Liver (tissue), 9 donors: Measurements from ENCODE around the gene RXRG. TPM values are rescaled to one million over a fixed set of nuclear protein-coding genes. Genes with fewer than 3 reads are reported as not detected.

Source experiments
- DNase-seq: peaks from one replicate; pipeline ENCODE4 v3.0.0-alpha.2; 2017; ENCODE audit warnings: low spot score
- H3K27ac ChIP-seq, 2 donors: one replicate each; pipeline ENCODE4 v1.7.0; 2013; ENCODE audit warnings: inconsistent platforms in 2 of 2, low read length in 2 of 2, control low read depth in 1 of 2, low read depth in 1 of 2, mild to moderate bottlenecking in 1 of 2
- H3K27me3 ChIP-seq, 4 donors: one replicate each; pipeline versions ENCODE4 v1.6.1 to v1.7.0; 2013; ENCODE audit warnings: low read length in 3 of 4, inconsistent platforms in 1 of 4, mild to moderate bottlenecking in 1 of 4, moderate library complexity in 1 of 4; ENCODE audit not compliant: control insufficient read depth in 4 of 4, insufficient read depth in 4 of 4
- H3K36me3 ChIP-seq, 4 donors: one replicate each; pipeline versions ENCODE4 v1.6.1 to v1.7.0; 2013; ENCODE audit warnings: low read length in 3 of 4, mild to moderate bottlenecking in 3 of 4, low read depth in 1 of 4, moderate library complexity in 1 of 4; ENCODE audit not compliant: control insufficient read depth in 4 of 4, insufficient read depth in 3 of 4
- H3K4me1 ChIP-seq, 4 donors: one replicate each; pipeline versions ENCODE4 v1.6.1 to v1.7.0; 2013; ENCODE audit warnings: low read length in 3 of 4, mild to moderate bottlenecking in 3 of 4, moderate library complexity in 1 of 4; ENCODE audit not compliant: control insufficient read depth in 4 of 4, insufficient read depth in 4 of 4
- H3K4me3 ChIP-seq, 3 donors: one replicate each; pipeline versions ENCODE4 v1.6.1 to v1.7.0; 2013; ENCODE audit warnings: low read length in 3 of 3, control low read depth in 1 of 3, low read depth in 1 of 3, mild to moderate bottlenecking in 1 of 3
- H3K9ac ChIP-seq, 2 donors: one replicate each; pipeline ENCODE4 v1.7.0; 2013; ENCODE audit warnings: low read length in 2 of 2, mild to moderate bottlenecking in 2 of 2, moderate library complexity in 2 of 2, control low read depth in 1 of 2, low read depth in 1 of 2
- H3K9me3 ChIP-seq, 4 donors: one replicate each; pipeline versions ENCODE4 v1.6.1 to v1.7.0; 2013; ENCODE audit warnings: low read length in 3 of 4; ENCODE audit not compliant: control insufficient read depth in 4 of 4
- ATF3 ChIP-seq: IDR thresholded peaks from 2 replicates; pipeline ENCODE4 v1.6.1; 2016; ENCODE audit warnings: antibody characterized with exemption
- EGR1 ChIP-seq, 2 donors: IDR thresholded peaks; 2 replicates each; pipeline ENCODE4 v1.6.1; 2016 to 2018; ENCODE audit warnings: antibody characterized with exemption in 2 of 2, low read depth in 2 of 2
- FOXA1 ChIP-seq: IDR thresholded peaks from 2 replicates; pipeline ENCODE4 v1.6.1; 2016; ENCODE audit warnings: antibody characterized with exemption
- FOXA2 ChIP-seq: IDR thresholded peaks from 2 replicates; pipeline ENCODE4 v1.6.1; 2016; ENCODE audit warnings: antibody characterized with exemption
- HNF4A ChIP-seq, 2 donors: conservative IDR thresholded peaks; 2 replicates each; pipeline ENCODE4 v1.6.1; 2016; ENCODE audit warnings: antibody characterized with exemption in 2 of 2, mild to moderate bottlenecking in 2 of 2
- HNF4G ChIP-seq: IDR thresholded peaks from 2 replicates; pipeline ENCODE4 v1.6.1; 2016; ENCODE audit warnings: antibody characterized with exemption
- JUND ChIP-seq, 2 donors: IDR thresholded peaks; 2 replicates each; pipeline ENCODE4 v1.6.1; 2016; ENCODE audit warnings: antibody characterized with exemption in 2 of 2
- NR2F2 ChIP-seq: IDR thresholded peaks from 2 replicates; pipeline ENCODE4 v1.6.1; 2016; ENCODE audit warnings: antibody characterized with exemption
- RAD21 ChIP-seq, 2 donors: IDR thresholded peaks; 2 replicates each; pipeline ENCODE4 v1.6.1; 2016; ENCODE audit warnings: antibody characterized with exemption in 2 of 2, mild to moderate bottlenecking in 2 of 2
- SP1 ChIP-seq: IDR thresholded peaks from 2 replicates; pipeline ENCODE4 v1.6.1; 2018; ENCODE audit warnings: antibody characterized with exemption, mild to moderate bottlenecking
- TAF1 ChIP-seq: conservative IDR thresholded peaks from 2 replicates; pipeline ENCODE4 v1.6.1; 2016; ENCODE audit warnings: antibody characterized with exemption, mild to moderate bottlenecking
- WGBS: extraction: QIAGEN DNeasy Blood & Tissue Kit; methylation state at CpG from one replicate; pipeline ENCODE4 v1.1.7; 2013; 5-methylcytosine and 5-hydroxymethylcytosine counted together
- polyA plus RNA-seq, 2 donors: library from polyadenylated mRNA; stranded (reverse) in 1 of 2; unstranded in 1 of 2; fragments of 200-250 nt in 1 of 2; fragments of >200 nt in 1 of 2; fragmentation: Nextera tagmentation in 1 of 2; extraction: Ambion mirVana in 1 of 2; gene quantifications; one replicate each; pipeline versions ENCODE4 v1.2.1 to v1.2.3, GENCODE V29; 2013 to 2015
- total RNA-seq, 2 donors: library from RNA; depleted of rRNA; stranded (reverse); fragments of >200 nt; gene quantifications; one replicate each; pipeline ENCODE4 v1.2.3, GENCODE V29; 2014
- TF ChIP-seq, protein P1 (sequence below): IDR thresholded peaks from 2 replicates; pipeline ENCODE4 v1.6.1; 2016; ENCODE audit warnings: antibody characterized with exemption, mild to moderate bottlenecking
- TF ChIP-seq, protein P2 (sequence below): IDR thresholded peaks from 2 replicates; pipeline ENCODE4 v1.6.1; 2016; ENCODE audit warnings: antibody characterized with exemption
- TF ChIP-seq, protein P3 (sequence below): fragments of 150-350 bp; IDR thresholded peaks from 2 replicates; pipeline ENCODE4 v1.5.1; 2017; ENCODE audit warnings: improper control_type of control experiment, low read depth, low read length; ENCODE audit not compliant: missing input control
- TF ChIP-seq, protein P4 (sequence below): IDR thresholded peaks from 2 replicates; pipeline ENCODE4 v1.6.1; 2016; ENCODE audit warnings: antibody characterized with exemption
- donor health status: healthy.
- donor health status: healthy.
- donor health status: healthy.
- donor health status: healthy.
- donor health status: healthy.

The RXRG gene
- total and polyA plus RNA-seq, 4 donors: 0.12 to 0.44 (median 0.42) TPM; not detected in 1

DNA sequence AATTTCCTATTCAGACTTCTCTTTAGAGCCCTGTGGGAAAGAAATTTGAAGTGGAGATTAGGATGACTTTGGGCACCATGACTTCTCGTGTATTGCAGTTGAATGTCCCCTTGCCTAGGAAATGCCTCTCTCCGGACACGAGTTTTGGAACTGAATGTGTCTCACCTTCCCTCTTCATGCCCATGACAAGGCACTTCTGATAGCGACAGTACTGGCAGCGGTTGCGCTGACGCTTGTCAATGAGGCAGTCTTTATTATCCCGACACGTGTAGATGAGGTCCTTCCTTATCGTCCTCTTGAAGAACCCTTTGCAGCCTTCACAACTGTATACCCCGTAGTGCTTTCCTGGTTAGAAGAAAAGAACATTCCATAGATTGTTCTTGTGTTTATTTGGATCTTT is 28.1 kb downstream of the RXRG start:
- WGBS: 88% methylated on average over 11 of the region's 11 CpGs
- no peak for DNase-seq
- H3K36me3 ChIP-seq: no peaks in the 10 kb centered on the region
- H3K27ac ChIP-seq: no peak overlapping the region
- no peaks in the 10 kb centered on the region for H3K27me3 ChIP-seq
- H3K4me1 ChIP-seq: no peaks in the 10 kb centered on the region
- H3K4me3 ChIP-seq: no peak overlapping the region
- TF ChIP-seq FOXA2 (no peak), TAF1 (no peak), HNF4G (no peak), NR2F2 (no peak), HNF4A (conservative IDR thresholded peaks at IDR 0.05) (no peak), EGR1 (IDR thresholded peaks at IDR 0.05; ENCODE audit: low read depth in 2 of 2) (no peak), FOXA1 (no peak), ATF3 (no peak)
- TF ChIP-seq, protein P1, sequence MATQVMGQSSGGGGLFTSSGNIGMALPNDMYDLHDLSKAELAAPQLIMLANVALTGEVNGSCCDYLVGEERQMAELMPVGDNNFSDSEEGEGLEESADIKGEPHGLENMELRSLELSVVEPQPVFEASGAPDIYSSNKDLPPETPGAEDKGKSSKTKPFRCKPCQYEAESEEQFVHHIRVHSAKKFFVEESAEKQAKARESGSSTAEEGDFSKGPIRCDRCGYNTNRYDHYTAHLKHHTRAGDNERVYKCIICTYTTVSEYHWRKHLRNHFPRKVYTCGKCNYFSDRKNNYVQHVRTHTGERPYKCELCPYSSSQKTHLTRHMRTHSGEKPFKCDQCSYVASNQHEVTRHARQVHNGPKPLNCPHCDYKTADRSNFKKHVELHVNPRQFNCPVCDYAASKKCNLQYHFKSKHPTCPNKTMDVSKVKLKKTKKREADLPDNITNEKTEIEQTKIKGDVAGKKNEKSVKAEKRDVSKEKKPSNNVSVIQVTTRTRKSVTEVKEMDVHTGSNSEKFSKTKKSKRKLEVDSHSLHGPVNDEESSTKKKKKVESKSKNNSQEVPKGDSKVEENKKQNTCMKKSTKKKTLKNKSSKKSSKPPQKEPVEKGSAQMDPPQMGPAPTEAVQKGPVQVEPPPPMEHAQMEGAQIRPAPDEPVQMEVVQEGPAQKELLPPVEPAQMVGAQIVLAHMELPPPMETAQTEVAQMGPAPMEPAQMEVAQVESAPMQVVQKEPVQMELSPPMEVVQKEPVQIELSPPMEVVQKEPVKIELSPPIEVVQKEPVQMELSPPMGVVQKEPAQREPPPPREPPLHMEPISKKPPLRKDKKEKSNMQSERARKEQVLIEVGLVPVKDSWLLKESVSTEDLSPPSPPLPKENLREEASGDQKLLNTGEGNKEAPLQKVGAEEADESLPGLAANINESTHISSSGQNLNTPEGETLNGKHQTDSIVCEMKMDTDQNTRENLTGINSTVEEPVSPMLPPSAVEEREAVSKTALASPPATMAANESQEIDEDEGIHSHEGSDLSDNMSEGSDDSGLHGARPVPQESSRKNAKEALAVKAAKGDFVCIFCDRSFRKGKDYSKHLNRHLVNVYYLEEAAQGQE: no peak
- TF ChIP-seq, protein P2, sequence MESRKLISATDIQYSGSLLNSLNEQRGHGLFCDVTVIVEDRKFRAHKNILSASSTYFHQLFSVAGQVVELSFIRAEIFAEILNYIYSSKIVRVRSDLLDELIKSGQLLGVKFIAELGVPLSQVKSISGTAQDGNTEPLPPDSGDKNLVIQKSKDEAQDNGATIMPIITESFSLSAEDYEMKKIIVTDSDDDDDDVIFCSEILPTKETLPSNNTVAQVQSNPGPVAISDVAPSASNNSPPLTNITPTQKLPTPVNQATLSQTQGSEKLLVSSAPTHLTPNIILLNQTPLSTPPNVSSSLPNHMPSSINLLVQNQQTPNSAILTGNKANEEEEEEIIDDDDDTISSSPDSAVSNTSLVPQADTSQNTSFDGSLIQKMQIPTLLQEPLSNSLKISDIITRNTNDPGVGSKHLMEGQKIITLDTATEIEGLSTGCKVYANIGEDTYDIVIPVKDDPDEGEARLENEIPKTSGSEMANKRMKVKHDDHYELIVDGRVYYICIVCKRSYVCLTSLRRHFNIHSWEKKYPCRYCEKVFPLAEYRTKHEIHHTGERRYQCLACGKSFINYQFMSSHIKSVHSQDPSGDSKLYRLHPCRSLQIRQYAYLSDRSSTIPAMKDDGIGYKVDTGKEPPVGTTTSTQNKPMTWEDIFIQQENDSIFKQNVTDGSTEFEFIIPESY: no peak
- TF ChIP-seq, protein P3, sequence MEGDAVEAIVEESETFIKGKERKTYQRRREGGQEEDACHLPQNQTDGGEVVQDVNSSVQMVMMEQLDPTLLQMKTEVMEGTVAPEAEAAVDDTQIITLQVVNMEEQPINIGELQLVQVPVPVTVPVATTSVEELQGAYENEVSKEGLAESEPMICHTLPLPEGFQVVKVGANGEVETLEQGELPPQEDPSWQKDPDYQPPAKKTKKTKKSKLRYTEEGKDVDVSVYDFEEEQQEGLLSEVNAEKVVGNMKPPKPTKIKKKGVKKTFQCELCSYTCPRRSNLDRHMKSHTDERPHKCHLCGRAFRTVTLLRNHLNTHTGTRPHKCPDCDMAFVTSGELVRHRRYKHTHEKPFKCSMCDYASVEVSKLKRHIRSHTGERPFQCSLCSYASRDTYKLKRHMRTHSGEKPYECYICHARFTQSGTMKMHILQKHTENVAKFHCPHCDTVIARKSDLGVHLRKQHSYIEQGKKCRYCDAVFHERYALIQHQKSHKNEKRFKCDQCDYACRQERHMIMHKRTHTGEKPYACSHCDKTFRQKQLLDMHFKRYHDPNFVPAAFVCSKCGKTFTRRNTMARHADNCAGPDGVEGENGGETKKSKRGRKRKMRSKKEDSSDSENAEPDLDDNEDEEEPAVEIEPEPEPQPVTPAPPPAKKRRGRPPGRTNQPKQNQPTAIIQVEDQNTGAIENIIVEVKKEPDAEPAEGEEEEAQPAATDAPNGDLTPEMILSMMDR: no peak
- no peaks in the 10 kb centered on the region for H3K9me3 ChIP-seq
- H3K9ac ChIP-seq: no peak overlapping the region

- Histone ChIP-seq H3K9ac (no peak overlapping the region), H3K27ac (no peak overlapping the region), H3K36me3 (no peaks in the 10 kb centered on the region), H3K4me1 (no peaks in the 10 kb centered on the region), H3K27me3 (peaks cover 0 to 2% (median 0%) of the 10 kb centered on the region in 4 donors), H3K4me3 (no peak overlapping the region), H3K9me3 (no peaks in the 10 kb centered on the region)
- 91% methylated on average over 1 of the region's 1 CpG for WGBS
- DNase-seq: no peak
- TF ChIP-seq ATF3: no peak
- TF ChIP-seq EGR1 (IDR thresholded peaks at IDR 0.05; ENCODE audit: low read depth in 2 of 2): no peak
- TF ChIP-seq NR2F2: no peak
- TF ChIP-seq RAD21 (IDR thresholded peaks at IDR 0.05): no peak
- TF ChIP-seq, protein P4, sequence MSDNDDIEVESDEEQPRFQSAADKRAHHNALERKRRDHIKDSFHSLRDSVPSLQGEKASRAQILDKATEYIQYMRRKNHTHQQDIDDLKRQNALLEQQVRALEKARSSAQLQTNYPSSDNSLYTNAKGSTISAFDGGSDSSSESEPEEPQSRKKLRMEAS: no peak
- TF ChIP-seq, protein P2: no peak
- TF ChIP-seq, protein P3: no peak
- TF ChIP-seq TAF1: no peak
- TF ChIP-seq SP1: no peak
- no peak for TF ChIP-seq HNF4G
- TF ChIP-seq JUND (IDR thresholded peaks at IDR 0.05): no peak
These were observed 29.9 kb downstream of the RXRG start for GRCh38 chr1:165415068-165415467.
